GM21390 (cell line): ENCODE results near the gene ICAM5.
"Not testable (repeated sequence)": the region's sequence is repeated elsewhere in the genome, so short reads cannot be mapped to it uniquely, and the experiment has no call there.

ENCODE experiments used
- ATAC-seq: cut with Tn5 transposase; IDR thresholded peaks from one replicate; pipeline ENCODE4 v1.9.1; 2021; ENCODE audit not compliant: unreplicated experiment

The ICAM5 gene

DNA sequence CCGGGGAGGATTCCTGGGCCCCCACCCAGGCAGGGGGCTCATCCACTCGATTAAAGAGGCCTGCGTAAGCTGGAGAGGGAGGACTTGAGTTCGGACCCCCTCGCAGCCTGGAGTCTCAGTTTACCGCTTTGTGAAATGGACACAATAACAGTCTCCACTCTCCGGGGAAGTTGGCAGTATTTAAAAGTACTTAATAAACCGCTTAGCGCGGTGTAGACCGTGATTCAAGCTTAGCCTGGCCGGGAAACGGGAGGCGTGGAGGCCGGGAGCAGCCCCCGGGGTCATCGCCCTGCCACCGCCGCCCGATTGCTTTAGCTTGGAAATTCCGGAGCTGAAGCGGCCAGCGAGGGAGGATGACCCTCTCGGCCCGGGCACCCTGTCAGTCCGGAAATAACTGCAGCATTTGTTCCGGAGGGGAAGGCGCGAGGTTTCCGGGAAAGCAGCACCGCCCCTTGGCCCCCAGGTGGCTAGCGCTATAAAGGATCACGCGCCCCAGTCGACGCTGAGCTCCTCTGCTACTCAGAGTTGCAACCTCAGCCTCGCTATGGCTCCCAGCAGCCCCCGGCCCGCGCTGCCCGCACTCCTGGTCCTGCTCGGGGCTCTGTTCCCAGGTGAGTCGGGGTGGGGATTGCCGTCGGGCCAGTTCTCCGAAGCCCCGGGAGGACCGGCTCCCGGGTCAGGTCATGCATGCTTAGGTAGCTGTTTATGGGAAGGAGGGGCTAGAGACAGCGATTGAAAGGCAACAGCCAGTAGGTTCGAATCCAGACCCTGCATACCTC, 18.9 kb upstream of the ICAM5 start, which contains the start of gene ICAM1:
Gene ICAM1, plus strand, starts transcription at position 505 of the 779 bp plus-strand sequence. Its CDS starts 40 bp downstream, at position 545.
- ATAC-seq = peak; percentile 49

DNA sequence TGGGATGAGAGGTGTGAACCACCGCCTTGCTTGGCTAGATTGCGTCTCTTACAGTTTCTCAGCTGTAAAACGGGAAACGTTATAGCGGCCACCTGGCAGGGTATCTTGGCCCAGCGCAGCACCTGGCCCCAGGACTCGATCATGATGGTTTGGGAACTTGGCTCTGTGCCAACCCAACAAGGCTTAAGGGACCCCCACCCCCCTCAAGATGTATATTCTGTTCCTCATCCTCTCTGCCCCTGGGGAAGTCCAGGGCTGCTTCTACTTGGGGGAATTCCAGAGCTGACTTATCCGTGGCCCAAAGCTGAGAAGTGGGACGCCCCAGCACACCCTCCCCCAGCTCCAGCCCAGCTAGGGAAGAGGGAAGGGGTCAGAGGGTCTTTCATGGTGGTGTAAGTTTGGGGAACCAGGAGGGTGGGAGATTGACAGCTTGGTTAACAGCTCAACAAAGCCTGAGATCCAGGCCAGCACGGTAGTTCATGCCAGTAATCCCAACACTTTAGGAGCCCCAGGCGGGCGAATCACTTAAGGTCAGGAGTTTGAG, 18.1 kb upstream of the ICAM5 start:
- peak; percentile 24 for ATAC-seq

DNA sequence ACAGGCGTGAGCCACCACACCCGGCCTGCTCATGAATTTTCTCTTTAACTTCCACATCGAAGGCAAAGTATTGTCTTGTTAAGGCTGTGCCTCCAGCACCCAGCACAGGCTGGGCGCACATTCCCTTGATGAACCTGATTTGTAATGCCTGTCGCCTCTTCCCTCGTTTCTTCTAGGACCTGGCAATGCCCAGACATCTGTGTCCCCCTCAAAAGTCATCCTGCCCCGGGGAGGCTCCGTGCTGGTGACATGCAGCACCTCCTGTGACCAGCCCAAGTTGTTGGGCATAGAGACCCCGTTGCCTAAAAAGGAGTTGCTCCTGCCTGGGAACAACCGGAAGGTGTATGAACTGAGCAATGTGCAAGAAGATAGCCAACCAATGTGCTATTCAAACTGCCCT, 15.2 kb upstream of the ICAM5 start:
- no peak for ATAC-seq

DNA sequence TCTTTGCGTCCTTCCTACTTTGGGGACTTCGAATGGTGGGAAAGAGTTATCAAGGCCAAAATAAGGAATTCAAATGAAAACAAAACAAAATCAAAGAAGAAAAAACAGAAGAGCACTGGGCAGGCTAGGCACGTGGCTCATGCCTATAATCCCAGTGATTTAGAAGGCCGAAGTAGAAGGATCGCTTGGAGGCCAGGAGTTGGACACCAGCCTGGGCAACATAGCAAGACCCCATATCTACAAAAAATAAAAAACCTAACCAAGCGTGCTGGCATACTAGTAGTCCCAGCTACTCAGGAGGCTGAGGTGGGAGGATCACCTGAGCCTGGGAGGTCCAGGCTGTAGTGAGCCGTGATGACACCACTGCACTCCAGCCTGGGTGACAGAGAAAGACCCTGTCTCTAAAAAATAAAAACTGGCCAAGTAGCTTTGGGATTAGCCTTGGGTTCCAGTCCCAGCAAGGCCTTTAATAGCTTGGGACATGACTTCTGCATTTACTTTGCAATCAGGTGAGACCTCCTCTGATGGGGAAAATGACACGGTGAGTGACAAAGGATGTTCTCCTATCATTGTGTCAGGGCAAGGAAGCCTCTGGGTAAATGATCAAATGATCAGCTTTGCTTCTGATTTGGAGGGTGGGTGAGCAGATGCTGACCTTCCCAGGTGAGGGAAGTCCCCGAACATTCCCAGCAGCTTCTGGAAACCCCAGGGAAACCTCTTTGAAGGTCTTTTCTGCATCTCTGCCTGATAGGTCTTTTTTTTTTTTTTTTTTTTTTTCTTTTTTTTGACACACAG, 11.8 kb upstream of the ICAM5 start:
- no peak for ATAC-seq

DNA sequence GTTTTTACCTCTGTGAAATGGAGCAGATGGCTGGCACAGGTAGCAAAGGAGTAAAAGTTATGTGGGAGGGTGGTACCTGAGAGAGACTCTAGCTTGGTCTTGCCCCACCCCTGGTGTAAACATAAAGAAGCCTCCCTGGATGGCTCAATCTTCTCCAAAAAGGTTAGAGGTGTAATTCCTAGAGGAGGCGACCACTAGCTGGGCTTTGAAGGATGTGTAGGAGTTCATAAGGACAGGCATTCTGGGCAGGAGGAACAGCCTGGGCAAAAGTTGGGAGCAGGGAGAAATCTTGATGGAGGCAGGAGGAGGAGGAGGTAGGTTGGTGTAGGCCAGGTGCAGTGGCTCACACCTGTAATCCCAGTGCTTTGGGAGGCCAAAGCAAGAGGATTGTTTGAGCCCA, 10.8 kb upstream of the ICAM5 start:
- no peak for ATAC-seq

DNA sequence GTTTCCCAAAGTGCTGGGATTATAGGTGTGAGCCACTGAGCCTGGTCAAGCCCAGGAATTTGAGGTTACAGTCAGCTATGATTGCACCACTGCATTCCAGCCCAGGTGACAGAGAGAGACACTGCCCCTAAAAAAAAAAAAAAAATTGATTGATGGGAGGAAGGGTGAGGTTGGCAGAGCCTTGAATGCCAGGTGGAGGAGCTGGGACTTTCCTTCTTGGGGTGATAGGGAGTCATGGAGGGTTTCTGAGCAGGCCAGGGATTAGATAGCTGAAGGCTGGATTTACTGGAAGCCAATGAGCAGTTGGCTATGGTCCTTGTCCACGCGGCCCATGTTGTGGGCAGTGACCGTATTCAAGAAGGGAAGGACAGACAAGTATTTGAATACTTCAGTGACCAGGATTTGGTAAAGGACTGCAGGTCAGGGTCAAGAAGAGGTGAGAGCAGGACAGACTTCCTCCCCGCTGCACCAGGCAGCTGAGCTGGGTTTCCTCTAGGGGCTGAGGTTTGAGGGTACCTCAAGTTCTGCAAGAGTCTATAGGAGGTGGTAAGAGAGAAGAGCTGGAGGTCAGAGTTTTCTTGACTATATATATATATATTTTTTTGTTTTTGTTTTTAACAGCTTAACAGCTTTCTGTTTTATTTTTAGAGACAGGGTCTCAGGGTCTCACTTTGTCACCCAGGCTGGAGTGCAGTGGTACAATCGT, 9.9 kb upstream of the ICAM5 start:
- ATAC-seq = no peak

DNA sequence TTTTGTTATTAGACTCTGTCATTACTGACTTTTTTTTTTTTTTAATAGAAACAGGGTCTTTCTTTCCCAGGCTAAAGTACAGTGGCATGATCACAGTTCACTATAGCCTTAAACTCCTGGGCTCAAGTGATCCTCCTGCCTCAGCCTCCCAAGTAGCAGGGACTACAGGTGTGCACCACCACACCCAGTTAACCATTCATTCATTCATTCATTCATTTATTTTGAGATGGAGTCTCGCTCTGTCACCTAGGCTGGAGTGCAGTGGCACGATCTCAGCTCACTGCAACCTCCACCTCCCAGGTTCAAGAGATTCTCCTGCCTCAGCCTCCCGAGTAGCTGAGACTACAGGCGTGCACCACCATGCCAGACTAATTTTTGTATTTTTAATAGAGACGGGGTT, 7.7 kb upstream of the ICAM5 start:
- not testable (repeated sequence) for ATAC-seq

DNA sequence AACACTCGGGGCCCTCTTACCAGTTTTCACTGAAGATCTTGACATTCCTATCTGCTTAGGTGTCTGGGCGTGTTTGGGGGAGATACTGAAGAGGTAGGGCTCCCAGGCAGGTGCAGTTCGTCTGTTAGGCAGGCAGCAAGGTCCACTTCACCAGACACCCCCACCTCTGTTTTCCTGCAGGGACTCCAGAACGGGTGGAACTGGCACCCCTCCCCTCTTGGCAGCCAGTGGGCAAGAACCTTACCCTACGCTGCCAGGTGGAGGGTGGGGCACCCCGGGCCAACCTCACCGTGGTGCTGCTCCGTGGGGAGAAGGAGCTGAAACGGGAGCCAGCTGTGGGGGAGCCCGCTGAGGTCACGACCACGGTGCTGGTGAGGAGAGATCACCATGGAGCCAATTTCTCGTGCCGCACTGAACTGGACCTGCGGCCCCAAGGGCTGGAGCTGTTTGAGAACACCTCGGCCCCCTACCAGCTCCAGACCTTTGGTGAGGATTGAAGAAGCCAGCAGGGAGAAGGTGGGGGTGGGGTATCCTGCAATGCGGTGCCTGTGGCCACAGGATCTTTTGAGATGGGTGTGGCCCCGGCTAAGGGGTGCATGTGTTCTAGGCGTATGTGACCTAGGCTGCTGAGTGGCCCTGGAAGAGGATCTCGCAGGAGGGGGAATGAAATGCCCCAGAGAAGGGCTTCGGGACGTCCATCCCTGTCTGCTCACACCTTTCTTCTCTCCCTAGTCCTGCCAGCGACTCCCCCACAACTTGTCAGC, 6.3 kb upstream of the ICAM5 start:
- ATAC-seq = no peak

DNA sequence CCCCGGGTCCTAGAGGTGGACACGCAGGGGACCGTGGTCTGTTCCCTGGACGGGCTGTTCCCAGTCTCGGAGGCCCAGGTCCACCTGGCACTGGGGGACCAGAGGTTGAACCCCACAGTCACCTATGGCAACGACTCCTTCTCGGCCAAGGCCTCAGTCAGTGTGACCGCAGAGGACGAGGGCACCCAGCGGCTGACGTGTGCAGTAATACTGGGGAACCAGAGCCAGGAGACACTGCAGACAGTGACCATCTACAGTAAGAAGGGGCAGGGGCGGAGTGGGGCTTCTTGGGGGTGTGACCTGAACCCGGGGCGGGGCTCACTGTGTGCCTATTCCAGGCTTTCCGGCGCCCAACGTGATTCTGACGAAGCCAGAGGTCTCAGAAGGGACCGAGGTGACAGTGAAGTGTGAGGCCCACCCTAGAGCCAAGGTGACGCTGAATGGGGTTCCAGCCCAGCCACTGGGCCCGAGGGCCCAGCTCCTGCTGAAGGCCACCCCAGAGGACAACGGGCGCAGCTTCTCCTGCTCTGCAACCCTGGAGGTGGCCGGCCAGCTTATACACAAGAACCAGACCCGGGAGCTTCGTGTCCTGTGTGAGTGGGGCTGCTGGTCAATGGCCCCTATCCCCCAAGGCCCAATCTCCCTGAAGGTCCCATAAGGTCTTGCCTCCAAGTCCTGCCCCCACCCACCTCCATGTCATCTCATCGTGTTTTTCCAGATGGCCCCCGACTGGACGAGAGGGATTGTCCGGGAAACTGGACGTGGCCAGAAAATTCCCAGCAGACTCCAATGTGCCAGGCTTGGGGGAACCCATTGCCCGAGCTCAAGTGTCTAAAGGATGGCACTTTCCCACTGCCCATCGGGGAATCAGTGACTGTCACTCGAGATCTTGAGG, 5.4 kb upstream of the ICAM5 start:
- no peak for ATAC-seq

DNA sequence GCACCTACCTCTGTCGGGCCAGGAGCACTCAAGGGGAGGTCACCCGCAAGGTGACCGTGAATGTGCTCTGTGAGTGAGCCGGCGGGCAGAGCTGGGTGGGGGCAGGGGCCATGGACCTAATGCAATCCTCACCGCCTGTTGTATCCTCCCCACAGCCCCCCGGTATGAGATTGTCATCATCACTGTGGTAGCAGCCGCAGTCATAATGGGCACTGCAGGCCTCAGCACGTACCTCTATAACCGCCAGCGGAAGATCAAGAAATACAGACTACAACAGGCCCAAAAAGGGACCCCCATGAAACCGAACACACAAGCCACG, 4.8 kb upstream of the ICAM5 start:
- ATAC-seq = no peak

DNA sequence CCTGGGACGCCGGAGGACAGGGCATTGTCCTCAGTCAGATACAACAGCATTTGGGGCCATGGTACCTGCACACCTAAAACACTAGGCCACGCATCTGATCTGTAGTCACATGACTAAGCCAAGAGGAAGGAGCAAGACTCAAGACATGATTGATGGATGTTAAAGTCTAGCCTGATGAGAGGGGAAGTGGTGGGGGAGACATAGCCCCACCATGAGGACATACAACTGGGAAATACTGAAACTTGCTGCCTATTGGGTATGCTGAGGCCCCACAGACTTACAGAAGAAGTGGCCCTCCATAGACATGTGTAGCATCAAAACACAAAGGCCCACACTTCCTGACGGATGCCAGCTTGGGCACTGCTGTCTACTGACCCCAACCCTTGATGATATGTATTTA, 4.4 kb upstream of the ICAM5 start:
- ATAC-seq = no peak

DNA sequence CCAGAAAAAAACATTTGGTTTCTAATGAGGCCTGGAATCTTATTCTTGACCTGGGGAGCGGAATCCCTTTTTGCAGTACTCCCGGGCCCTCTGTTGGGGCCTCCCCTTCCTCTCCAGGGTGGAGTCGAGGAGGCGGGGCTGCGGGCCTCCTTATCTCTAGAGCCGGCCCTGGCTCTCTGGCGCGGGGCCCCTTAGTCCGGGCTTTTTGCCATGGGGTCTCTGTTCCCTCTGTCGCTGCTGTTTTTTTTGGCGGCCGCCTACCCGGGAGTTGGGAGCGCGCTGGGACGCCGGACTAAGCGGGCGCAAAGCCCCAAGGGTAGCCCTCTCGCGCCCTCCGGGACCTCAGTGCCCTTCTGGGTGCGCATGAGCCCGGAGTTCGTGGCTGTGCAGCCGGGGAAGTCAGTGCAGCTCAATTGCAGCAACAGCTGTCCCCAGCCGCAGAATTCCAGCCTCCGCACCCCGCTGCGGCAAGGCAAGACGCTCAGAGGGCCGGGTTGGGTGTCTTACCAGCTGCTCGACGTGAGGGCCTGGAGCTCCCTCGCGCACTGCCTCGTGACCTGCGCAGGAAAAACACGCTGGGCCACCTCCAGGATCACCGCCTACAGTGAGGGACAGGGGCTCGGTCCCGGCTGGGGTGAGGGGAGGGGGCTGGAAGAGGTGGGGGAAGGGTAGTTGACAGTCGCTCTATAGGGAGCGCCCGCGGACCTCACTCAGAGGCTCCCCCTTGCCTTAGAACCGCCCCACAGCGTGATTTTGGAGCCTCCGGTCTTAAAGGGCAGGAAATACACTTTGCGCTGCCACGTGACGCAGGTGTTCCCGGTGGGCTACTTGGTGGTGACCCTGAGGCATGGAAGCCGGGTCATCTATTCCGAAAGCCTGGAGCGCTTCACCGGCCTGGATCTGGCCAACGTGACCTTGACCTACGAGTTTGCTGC, 2.7 kb upstream of the ICAM5 start, which contains the start of gene ICAM4:
Gene ICAM4, plus strand, starts transcription at position 153 of the 935 bp plus-strand sequence. Its CDS starts 58 bp downstream, at position 211.
- no peak for ATAC-seq

DNA sequence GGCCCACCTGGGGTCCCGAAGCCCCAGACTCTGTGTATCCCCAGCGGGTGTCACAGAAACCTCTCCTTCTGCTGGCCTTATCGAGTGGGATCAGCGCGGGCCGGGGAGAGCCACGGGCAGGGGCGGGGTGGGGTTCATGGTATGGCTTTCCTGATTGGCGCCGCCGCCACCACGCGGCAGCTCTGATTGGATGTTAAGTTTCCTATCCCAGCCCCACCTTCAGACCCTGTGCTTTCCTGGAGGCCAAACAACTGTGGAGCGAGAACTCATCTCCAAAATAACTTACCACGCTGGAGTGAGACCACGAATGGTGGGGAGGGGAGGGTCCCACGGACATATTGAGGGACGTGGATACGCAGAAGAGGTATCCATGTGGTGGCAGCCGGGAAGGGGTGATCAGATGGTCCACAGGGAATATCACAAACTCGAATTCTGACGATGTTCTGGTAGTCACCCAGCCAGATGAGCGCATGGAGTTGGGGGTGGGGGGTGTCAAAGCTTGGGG, 1.0 kb upstream of the ICAM5 start:
- ATAC-seq = no peak

DNA sequence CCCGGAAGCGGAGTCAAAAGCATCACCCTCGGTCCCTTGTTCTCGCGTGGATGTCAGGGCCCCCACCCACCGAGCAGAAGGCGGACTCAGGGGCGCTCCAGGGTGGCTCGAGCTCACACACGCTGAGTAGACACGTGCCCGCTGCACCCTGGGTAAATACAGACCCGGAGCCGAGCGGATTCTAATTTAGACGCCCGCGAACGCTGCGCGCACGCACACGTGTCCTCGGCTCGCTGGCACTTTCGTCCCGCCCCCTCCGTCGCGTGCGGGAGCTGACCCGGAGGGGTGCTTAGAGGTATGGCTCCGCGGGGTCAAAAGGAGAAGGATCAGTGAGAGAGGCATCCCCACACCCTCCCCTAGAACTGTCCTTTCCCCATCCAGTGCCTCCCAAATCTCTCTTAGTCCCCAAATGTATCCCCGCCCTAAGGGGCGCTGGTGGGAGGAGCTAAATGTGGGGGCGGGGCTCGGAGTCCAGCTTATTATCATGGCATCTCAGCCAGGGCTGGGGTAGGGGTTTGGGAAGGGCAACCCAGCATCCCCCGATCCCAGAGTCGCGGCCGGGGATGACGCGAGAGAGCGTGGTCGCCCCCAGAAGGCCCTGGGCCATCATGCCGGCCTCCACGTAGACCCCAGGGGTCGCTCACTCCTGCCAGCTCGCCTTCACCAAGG, 451 bp upstream of the ICAM5 start:
- ATAC-seq = no peak

DNA sequence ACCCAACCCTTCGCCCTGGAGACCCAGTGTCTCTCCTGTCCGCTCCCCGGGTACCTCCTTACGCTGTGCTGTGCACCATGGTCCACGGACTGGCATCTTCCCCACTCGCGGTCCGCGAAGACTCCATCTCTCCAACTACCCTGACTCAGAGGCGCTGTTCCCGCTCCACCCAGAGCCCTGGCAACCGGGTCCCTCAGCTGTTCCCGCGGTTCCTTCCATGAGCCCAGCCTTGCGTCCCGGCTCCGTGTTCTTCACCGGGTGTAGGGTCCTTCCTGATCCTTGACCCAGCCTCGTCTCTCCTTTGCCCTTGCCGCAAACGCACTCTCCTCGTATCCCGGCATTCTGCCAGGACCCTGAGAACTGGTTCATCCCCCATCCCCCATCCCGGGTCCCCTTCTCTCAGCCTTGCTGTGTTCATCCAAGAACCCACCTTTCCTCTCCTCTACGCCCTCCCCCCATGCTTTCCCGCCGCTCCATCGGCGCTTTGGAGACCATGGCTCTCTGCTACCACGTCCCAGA, 664 bp downstream of the ICAM5 start:
- no peak for ATAC-seq

DNA sequence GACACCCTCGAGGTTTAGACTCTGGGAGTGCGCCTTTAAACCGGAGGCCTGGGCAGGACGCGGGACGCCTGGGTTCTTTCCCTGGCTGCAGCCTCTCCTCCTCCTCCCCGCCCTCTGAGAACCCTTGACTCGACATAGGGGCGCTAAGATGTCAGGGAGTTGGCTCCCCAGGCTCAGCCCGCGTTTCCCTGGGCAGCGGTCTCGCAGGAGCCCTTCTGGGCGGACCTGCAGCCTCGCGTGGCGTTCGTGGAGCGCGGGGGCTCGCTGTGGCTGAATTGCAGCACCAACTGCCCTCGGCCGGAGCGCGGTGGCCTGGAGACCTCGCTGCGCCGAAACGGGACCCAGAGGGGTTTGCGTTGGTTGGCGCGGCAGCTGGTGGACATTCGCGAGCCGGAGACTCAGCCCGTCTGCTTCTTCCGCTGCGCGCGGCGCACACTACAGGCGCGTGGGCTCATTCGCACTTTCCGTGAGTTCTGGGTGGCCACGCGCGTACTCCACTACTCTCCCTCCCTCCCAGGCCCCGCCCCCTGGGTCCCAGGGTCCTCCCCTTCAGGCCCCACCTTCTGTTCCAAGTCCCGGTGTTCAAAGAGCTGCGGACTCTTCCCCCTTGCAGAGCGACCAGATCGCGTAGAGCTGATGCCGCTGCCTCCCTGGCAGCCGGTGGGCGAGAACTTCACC, 1.3 kb downstream of the ICAM5 start:
- ATAC-seq = no peak
